ENCODE measurements around the gene TSC22D1. TPM values are rescaled to one million over a fixed set of nuclear protein-coding genes. Genes with fewer than 3 reads are reported as not detected.

The TSC22D1 gene
- total and polyA plus RNA-seq, 2 of the 4 experiments (the other 2 are of a cell fraction): 30.8 to 42.2 TPM

DNA sequence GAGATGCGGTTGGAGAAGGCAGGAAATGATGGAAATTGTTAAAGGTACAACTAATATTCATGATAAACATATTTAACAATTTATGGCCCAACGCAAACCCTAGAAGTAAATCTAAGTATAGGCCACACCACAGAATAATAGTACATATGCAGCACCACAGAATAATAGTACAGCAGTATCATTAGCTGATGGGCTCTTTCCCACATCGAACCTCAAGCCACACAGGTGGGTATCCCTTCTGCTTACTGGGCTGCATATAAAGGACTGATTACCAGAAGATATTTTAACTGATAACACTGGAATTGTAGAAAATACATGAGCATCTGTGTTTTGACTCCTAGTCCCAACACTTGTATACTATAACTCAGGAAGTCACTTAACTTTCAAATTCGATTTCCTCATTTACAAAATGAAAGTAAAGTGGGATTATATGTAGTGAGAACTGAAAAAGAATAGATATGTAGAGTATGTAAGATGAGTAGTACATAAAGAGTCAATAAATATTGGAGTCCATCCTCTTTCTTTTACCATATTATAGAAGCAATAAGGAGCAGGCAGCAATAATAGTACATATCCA is 91.5 kb downstream of the TSC22D1 start:
- no peak overlapping the region for H2AK9ac ChIP-seq (replicated peaks; ENCODE audit: low read depth, low read length, poor library complexity)
- H4K5ac ChIP-seq (ENCODE audit: low read depth, low read length): peak overlapping the region; percentile 77; the same call in 1 of the 2 replicates
- H3K27me3 ChIP-seq (ENCODE audit: control insufficient read depth, insufficient read depth, low read length): no peaks in the 10 kb centered on the region
- no peak overlapping the region; the same call in 1 of the 2 replicates for H3K18ac ChIP-seq (ENCODE audit: low read depth, low read length)
- H3K79me1 ChIP-seq (ENCODE audit: low read depth in 1 of 2, low read length in 2 of 2): peaks cover 9 to 14% of the 10 kb centered on the region in 2 experiments
- H3K56ac ChIP-seq (ENCODE audit: extremely low read depth, insufficient read depth, low read length): no peak overlapping the region
- no peak overlapping the region for H4K91ac ChIP-seq (ENCODE audit: insufficient read depth, low read depth, low read length)
- intact Hi-C loops (cut with micrococcal nuclease) (loop anchor here (10.0 kb wide), 1 partner anchor 330 kb away; no protein-coding TSS in a partner anchor), in situ Hi-C loops (cut with MboI; ENCODE audit: low sequenced_read_pairs) (loop anchor here (5.0 to 25.0 kb wide), 2 partner anchors 478 to 828 kb away; no protein-coding TSS in a partner anchor), dilution Hi-C loops (cut with HindIII; ENCODE audit: low sequenced_read_pairs, unreplicated experiment) (no loop called here)
- no peak for DNase-seq
- H3K14ac ChIP-seq (replicated peaks; ENCODE audit: low read depth, low read length): no peak overlapping the region
- H3K4me1 ChIP-seq (ENCODE audit: control insufficient read depth, insufficient read depth, low read length): peaks cover 2% of the 10 kb centered on the region; the same call in 1 of the 2 replicates
- peak overlapping the region; percentile 16; the same call in 1 of the 2 replicates for H3K9ac ChIP-seq (ENCODE audit: low read depth, low read length)
- TF ChIP-seq SMC3 (IDR thresholded peaks at IDR 0.05; ENCODE audit: low read depth, low read length): no peak
- BruUV-seq (replicated peaks): no TSS peak
- ChIA-PET CTCF (interaction anchor here (1.1 kb wide), 1 partner anchor 19 kb away, joined by 4 read pairs; no protein-coding TSS in a partner anchor), POLR2A (ENCODE audit: unreplicated experiment) (interaction anchor here (0.6 kb wide), 1 partner anchor 19 kb away, joined by 3 read pairs; no protein-coding TSS in a partner anchor)
- H3K4me2 ChIP-seq (ENCODE audit: low read depth, low read length): peak overlapping the region; percentile 60
- H3K9me3 ChIP-seq (ENCODE audit: control insufficient read depth, insufficient read depth, low read length): no peaks in the 10 kb centered on the region
- H2BK15ac ChIP-seq (ENCODE audit: low read depth, low read length): no peak overlapping the region
- ATAC-seq (ENCODE audit: low read depth): no peak; the same call in 1 of the 2 replicates
- no peak overlapping the region for H2BK120ac ChIP-seq (ENCODE audit: low read depth, low read length)
- no peak overlapping the region for H3K4me3 ChIP-seq (ENCODE audit: insufficient read depth, low read depth, low read length)
- peak overlapping the region; percentile 39 for H2BK5ac ChIP-seq (ENCODE audit: low read depth, low read length, poor library complexity, severe bottlenecking)
- H2AFZ ChIP-seq (replicated peaks; ENCODE audit: low read length, poor library complexity): no peak overlapping the region
- H3K4ac ChIP-seq (ENCODE audit: low read depth, low read length): peak overlapping the region; percentile 69; the same call in 1 of the 2 replicates
- H3K9me1 ChIP-seq (ENCODE audit: insufficient read depth, low read length): no peaks in the 10 kb centered on the region
- WGBS, 2 experiments (ENCODE audit: extremely low coverage in 2 of 2, insufficient read length in 1 of 2): 67% methylated on average over 1 of the region's 4 CpGs; no CpG with 5 or more reads in 1 of the 2 experiments
- no peak overlapping the region for H2BK20ac ChIP-seq (ENCODE audit: low read depth, low read length)
- H3K36me3 ChIP-seq (ENCODE audit: control insufficient read depth, insufficient read depth, low read length): no peaks in the 10 kb centered on the region
- no peak overlapping the region for H2AK5ac ChIP-seq (ENCODE audit: low read depth, low read length)
- peak overlapping the region; percentile 24; the same call in 1 of the 2 replicates for H3K23ac ChIP-seq (ENCODE audit: low read depth, low read length)
- H4K20me1 ChIP-seq (ENCODE audit: insufficient read depth, low read length): no peaks in the 10 kb centered on the region
- H4K8ac ChIP-seq (ENCODE audit: low read depth in 2 of 2, low read length in 2 of 2): no peak overlapping the region
- H3K27ac ChIP-seq (ENCODE audit: insufficient read depth, low read length): no peak overlapping the region

Measured in IMR-90 (cell line).